ENCODE measurements around the gene CD82. TPM values are rescaled to one million over a fixed set of nuclear protein-coding genes. Genes with fewer than 3 reads are reported as not detected.
A peak's percentile ranks its signal among the peaks of the same experiment; 100 is the strongest.
"Not testable (repeated sequence)": the region's sequence is repeated elsewhere in the genome, so short reads cannot be mapped to it uniquely, and the experiment has no call there.

Gene CD82
- total RNA-seq, 1 donor from 2014 or later, result 4.8 TPM

DNA sequence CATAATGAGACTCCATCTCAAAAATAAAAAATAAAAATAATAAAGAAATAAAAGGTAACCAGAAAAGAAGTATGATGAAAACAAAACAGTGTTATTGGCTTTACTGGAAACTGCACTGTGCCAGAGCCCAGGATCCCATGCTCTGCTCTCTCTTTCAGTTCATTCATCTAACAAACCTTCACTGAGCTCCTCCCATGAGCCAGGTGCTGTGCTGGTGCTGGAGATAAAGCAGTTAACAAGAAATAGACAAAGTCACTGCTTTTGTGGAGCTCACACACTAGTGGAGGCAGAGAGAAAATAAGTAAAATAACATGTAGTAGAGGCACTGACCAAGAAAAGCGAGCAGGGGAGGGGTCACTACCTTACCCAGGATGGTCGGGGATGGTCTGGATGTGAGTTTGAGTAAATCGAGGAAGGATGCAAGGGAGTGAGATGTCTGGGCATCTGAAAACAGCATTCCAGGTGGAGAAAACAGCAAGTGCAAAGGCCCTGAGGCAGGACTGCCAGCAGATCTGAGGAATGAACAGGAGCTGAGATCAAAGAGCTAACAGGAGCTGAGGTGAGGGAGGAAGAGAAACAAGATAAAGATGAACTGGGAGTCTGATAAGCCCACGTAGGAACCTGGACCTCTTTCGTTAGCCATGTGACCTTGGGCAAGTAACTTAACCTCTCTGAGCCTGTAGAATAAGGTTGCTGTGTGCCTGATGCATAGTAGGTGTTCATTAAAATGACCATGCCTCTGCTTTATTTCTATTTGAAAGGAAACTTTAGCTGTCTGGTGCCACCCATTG lies 31.3 kb upstream of the CD82 start:
- no peak for DNase-seq (ENCODE audit: low read depth in 2 of 2)

- DNase-seq (ENCODE audit: low read depth in 2 of 2), result no peak
These were observed 30.1 kb upstream of the CD82 start for GRCh38 chr11:44535191-44535980.

DNA sequence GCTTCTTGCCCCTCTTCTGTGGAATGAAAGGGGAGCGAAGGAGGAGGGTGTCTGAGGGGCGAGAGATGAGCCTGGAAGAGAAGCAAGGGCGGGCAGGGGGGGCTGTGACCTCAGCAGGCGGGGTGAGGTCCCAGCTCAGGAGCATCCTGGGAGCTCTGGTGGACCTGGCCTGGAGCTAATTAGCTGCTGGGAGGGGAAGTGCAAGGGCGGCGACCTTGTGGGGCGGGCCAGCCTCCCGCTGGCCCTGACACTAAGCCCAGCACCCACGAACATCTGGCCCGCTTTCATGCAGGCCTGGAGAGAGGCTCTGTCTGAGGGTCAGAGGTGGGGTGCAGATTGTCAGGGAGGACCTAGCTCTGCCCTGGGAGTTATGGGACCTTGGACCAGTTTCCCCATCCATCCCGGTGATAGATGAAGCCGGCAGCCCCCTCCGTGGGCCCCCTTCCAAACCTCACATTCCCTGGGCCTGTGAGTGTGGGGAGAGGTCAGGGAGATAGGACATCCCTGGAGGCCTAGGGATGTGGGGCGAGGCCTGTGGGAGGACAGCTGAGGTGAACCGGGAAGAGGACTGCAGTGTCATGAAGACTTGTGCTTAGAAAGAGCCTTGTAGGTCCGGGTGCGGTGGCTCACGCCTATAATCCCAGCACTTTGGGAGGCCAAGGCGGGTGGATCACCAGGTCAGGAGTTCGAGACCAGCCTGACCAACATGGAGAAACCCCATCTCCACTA lies 28.5 kb upstream of the CD82 start:
- no peak for DNase-seq (ENCODE audit: low read depth in 2 of 2)

DNA sequence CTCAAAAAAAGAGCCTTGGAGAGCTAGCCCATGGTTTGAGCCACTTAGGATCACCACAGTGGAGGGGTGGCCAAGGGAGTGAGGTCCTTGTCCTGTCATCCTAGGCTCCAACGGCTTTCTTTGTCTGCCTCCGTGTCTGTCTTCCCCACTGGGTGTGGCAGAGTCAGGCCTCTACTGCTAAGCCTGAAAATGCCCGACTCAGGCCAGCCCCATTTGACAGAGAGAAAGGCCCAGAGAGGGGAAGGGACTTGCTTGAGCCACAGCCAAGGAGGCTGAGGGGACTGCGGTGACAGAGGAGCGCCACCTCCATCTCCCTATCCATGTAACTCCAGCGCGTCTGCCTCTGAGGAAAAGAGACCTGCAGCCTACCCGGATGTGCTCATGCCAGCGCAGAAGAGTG lies 27.8 kb upstream of the CD82 start:
- DNase-seq (ENCODE audit: low read depth in 2 of 2), result no peak

- DNase-seq (ENCODE audit: low read depth in 2 of 2), result peak; percentile 74 to 81
These were observed 26.9 kb upstream of the CD82 start for GRCh38 chr11:44538375-44539054.

- no peak for DNase-seq (ENCODE audit: low read depth in 2 of 2)
These were observed 25.5 kb upstream of the CD82 start for GRCh38 chr11:44539971-44540370.

- no peak for DNase-seq (ENCODE audit: low read depth in 2 of 2)
These were observed 24.8 kb upstream of the CD82 start for GRCh38 chr11:44540667-44541066.

- DNase-seq (ENCODE audit: low read depth in 2 of 2), result no peak
These were observed 23.1 kb upstream of the CD82 start for GRCh38 chr11:44542372-44542771.

GRCh38 chr11:44546984-44547383 lies 18.5 kb upstream of the CD82 start:
- not testable (repeated sequence) for DNase-seq (ENCODE audit: low read depth in 2 of 2)

DNA sequence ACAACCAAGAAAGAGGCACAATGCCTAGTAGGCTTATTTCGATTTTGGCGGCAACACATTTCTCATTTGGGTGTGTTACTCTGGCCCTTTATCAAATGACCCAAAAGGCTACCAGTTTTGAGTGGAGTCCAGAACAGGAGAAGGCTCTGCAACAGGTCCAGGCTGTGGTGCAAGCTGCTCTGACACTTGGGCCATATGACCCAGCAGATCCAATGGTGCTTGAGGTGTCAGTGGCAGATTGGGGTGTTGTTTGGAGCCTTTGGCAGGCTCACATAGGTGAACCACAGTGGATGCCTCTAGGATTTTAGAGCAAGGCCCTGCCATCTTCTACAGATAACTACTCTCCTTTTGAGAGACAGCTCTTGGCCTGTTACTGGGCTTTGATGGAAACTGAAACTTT lies 17.9 kb upstream of the CD82 start:
- not testable (repeated sequence) for DNase-seq (ENCODE audit: low read depth in 2 of 2)

DNA sequence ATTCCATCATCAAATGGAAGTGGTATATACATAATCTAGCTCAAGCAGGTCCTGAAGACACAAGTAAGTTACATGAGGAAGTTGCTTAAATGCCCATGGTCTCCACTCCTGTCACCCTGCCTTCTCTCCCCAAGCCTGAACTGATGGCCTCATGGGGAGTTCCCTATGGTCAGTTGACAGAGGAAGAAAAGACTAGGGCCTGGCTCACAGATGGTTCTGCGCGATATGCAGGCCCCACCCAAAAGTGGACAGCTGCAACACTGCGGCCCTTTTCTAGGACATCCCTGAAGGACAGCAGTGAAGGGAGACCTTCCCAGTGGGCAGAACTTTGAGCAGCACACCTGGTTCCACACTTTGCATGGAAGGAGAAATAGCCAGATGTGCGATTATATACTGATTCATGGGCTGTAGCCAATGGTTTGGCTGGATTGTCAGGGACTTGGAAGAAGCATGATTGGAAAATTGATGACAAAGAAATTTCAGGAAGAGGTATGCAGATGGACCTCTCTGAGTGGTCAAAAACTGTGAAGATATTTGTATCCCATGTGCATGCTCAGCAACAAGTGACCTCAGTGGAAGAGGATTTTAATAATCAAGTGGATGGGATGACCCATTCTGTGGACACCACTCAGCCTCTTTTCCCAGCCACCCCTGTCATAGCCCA lies 17.3 kb upstream of the CD82 start:
- no peak for DNase-seq (ENCODE audit: low read depth in 2 of 2)

DNA sequence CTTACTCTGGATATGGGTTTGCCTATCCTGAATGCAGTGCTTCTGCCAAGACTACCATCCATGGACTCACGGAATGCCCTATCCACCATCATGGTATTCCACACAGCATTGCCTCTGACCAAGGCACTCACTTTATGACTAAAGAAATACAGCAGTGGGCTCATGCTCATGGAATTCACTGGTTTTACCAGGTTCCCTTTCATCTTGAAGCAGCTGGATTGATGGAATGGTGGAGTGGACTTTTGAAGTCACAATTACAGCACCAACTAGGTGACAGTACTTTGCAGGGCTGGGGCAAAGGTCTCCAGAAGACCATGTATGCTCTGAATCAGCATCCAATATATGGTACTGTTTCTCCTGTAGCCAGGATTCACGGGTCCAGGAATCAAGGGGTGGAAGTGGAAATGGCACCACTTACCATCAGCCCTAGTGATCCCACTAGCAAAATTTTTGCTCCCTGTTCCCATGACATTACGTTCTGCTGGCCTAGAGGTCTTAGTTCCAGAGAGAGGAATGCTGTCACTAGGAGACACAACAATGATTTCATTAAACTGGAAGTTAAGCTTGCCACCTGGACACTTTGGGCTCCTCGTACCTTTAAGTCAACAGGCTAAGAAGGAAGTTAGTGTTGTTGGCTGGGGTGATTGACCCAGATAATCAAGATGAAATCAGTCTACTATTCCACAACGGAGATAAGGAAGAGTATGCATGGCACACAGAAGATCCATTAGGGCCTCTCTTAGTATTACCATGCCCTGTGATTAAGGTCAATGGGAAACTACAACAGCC lies 16.3 kb upstream of the CD82 start:
- DNase-seq (ENCODE audit: low read depth in 2 of 2), result not testable (repeated sequence)

DNA sequence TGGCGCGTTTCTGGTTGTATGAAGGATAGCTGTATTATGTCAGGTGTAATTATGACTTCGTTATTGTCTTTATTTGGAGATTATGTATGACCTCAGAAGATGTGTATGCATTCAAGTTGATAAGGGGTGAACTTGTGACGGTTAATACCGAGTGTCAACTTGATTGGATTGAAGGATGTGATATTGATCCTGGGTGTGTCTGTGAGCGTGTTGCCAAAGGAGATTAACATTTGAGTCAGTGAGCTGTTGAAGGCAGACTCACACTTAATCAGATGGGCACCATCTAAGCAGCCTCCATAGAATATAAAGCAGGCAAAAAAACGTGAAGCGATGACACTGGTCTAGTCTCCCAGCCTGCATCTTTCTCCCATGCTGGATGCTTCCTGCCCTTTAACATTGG lies 15.3 kb upstream of the CD82 start:
- no peak for DNase-seq (ENCODE audit: low read depth in 2 of 2)

GRCh38 chr11:44551456-44552139 lies 13.9 kb upstream of the CD82 start:
- DNase-seq (ENCODE audit: low read depth in 2 of 2), result no peak

- no peak for DNase-seq (ENCODE audit: low read depth in 2 of 2)
These were observed 10.2 kb upstream of the CD82 start for GRCh38 chr11:44555031-44555800.

DNA sequence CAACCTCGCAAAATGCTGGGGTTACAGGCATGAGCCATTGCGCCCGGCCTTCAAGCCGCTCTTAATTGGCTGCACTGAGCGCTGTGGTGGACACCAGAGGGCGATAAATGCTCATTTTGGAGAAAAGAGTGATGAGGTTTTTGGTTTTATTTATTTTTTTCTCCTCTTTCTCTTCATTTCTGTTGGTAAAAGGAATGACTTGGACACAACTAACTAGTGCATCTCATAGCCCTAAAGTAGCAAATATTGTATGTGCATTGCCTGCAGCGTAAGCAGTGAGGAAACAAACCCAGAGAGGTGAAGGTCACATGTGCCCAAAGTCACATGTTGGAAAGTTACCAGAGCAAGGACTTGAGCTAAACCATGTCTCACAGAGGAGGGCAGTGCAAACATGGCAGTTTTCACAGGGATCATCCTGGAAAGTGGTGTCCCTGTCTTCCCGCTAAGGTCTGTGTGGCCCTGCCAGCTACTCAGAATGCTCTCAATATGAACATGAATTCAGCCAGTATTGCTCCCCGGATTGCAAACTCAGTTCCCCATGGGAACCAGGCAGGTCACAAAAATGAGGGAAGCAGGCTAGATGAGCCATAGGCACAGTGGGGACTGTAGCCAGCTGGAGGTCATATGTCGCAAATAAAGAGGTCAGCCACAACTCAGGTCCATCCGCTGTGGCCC lies 8.6 kb upstream of the CD82 start:
- DNase-seq (ENCODE audit: low read depth in 2 of 2), result peak; percentile 61 to 73

GRCh38 chr11:44557464-44557863 lies 8.0 kb upstream of the CD82 start:
- DNase-seq (ENCODE audit: low read depth in 2 of 2), result no peak

- DNase-seq (ENCODE audit: low read depth in 2 of 2), result peak; percentile 42 to 43
These were observed 6.1 kb upstream of the CD82 start for GRCh38 chr11:44559207-44559939.

Data from lung microvascular endothelial cell (primary cell).